GM19324 (cell line): ENCODE data around the gene SPIRE2.
A peak's percentile ranks its signal among the peaks of the same experiment; 100 is the strongest.
"Not testable (repeated sequence)": the region's sequence is repeated elsewhere in the genome, so short reads cannot be mapped to it uniquely, and the experiment has no call there.

Experiments
- ATAC-seq: cut with Tn5 transposase; IDR thresholded peaks from one replicate; pipeline ENCODE4 v1.9.1; 2021; ENCODE audit warnings: mild to moderate bottlenecking, moderate library complexity; ENCODE audit not compliant: unreplicated experiment, low FRiP score

SPIRE2 gene

GRCh38 chr16:89862732-89863131 lies 34.5 kb downstream of the SPIRE2 start:
- ATAC-seq = no peak

DNA sequence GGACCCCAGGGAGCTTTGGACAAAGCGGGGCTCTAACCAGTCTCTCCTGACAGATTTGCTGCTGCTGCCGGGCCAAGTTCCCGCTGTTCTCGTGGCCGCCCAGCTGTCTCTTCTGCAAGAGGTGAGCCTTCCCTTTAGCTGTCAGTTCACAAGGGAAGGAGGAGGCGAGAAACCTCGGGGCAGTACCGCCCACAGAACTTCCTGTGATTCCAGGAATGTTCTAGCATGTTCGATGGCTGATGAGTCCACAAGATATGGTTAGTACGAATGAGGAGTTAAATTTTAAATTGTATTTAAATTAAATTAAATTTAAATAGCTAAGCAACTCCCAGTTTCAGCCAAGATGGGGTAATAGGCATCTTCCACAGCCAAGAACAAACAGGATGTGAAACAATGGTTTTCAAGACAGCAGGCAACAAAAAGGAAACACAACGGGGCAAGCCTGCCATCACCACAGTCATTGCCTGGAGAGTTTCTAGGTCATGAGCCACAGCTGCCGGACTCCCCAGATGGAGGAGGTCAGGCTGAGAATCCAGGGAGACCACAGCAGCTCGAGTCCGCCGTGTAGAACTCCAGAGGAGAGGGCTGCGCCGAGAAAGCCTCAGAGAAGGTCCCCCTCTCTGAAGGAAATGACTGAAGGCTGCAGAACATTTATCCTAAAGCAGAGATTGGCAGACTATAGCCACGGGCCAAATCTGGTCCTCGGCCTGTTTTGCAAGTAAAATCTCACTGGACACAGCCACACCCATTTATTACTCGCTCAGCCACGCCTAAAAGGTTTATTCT lies 35.7 kb downstream of the SPIRE2 start:
- ATAC-seq = peak; percentile 67

DNA sequence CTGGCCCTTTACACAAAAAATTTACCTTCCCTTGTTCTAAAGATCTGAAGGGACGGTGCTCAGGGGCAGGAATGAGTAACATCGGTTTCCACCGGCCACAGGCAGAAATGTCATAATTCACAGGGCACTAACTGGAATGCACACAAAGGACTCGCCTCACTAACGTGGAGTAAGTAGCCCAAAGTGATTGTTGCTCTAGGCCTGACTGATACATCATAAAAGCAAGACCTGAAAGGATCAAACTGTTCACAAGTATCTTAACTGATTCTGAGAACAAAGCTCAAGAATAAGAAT lies 36.2 kb downstream of the SPIRE2 start:
- ATAC-seq = no peak

GRCh38 chr16:89867918-89868317 lies 39.6 kb downstream of the SPIRE2 start:
- no peak for ATAC-seq

GRCh38 chr16:89869911-89870310 lies 41.6 kb downstream of the SPIRE2 start:
- no peak for ATAC-seq

- ATAC-seq = no peak
Measured at GRCh38 chr16:89870440-89870839, 42.2 kb downstream of the SPIRE2 start.

GRCh38 chr16:89871895-89872294 lies 43.6 kb downstream of the SPIRE2 start:
- ATAC-seq = no peak

DNA sequence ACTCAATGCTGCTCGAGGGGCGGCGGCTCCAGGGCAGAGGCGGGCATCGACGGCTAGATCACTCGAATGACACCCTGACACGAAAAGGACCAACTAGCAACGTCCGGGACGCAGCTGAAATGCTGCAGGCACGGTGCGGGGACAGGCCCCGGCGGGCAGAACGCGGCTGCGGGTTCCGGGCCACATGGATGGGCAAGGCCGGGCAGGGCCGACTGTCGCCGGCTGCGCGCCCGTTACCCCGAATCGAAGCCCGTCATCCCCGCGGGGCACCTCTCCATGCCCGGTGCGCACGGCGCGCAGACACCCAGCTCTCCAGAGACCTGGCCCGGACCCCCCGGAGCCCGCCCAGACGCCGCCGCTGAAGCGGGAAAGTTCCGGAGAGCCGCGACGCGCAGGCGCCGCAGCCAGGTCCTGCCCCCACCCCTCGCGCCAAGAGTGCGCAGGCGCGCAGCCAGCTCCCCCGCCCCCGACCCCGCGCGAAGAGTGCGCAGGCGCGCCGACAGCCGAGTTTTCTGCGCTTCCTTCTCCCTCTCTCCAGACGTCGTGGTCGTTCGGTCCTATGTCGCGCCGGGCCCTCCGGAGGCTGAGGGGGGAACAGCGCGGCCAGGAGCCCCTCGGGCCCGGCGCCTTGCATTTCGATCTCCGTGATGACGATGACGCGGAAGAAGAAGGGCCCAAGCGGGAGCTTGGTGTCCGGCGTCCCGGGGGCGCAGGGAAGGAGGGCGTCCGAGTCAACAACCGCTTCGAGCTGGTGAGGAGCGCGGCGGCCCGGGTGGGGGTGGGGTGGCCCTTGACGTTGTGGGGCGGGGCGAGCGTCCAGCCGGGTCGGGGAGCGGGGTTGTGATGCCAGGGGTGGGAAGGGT lies 45.1 kb downstream of the SPIRE2 start, which contains the start of gene TCF25:
Gene TCF25 (plus strand): TSS at position 484 of the 863 bp plus-strand sequence. CDS start 76 bp downstream, at position 560.
- peak; percentile 45 for ATAC-seq

GRCh38 chr16:89873972-89874689 lies 45.9 kb downstream of the SPIRE2 start:
- ATAC-seq = peak; percentile 73

DNA sequence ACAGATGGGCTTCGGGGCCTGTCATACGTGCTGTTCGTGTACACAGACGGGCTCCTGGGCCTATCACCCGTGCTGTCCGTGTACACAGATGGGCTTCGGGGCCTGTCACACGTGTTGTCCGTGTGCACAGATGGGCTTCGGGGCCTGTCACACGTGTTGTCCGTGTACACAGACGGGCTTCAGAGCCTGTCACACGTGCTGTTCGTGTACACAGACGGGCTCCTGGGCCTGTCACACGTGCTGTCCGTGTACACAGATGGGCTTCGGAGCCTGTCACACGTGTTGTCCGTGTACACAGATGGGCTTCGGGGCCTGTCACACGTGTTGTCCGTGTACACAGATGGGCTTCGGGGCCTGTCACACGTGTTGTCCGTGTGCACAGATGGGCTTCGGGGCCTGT lies 50.8 kb downstream of the SPIRE2 start:
- not testable (repeated sequence) for ATAC-seq

GRCh38 chr16:89880477-89881367 lies 52.4 kb downstream of the SPIRE2 start:
- no peak for ATAC-seq

GRCh38 chr16:89881368-89881730 lies 53.1 kb downstream of the SPIRE2 start:
- ATAC-seq = no peak

- ATAC-seq = no peak
Measured at GRCh38 chr16:89883346-89884040, 55.2 kb downstream of the SPIRE2 start.

GRCh38 chr16:89884041-89884421 lies 55.8 kb downstream of the SPIRE2 start:
- ATAC-seq = no peak

DNA sequence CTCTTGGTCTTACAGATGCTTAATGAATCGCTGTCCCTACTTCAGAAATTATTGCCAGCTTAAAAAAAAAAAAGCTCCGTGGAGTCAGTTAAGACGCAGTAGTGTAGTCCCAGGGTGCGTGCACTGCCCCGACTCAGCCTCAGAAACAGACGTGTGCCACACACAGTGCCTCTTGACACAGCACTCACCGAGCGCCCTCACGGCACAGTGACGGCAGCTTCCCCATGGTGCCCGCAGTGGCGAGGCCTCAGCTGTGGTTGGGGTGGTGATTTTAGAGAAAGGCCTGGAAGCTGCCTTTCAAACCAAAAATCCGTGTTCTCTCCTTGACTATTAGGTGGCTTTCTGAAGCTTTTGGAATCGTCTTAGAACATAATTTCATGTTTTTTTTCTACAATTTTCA lies 59.0 kb downstream of the SPIRE2 start:
- no peak for ATAC-seq

GRCh38 chr16:89890200-89890599 lies 61.9 kb downstream of the SPIRE2 start:
- no peak for ATAC-seq

DNA sequence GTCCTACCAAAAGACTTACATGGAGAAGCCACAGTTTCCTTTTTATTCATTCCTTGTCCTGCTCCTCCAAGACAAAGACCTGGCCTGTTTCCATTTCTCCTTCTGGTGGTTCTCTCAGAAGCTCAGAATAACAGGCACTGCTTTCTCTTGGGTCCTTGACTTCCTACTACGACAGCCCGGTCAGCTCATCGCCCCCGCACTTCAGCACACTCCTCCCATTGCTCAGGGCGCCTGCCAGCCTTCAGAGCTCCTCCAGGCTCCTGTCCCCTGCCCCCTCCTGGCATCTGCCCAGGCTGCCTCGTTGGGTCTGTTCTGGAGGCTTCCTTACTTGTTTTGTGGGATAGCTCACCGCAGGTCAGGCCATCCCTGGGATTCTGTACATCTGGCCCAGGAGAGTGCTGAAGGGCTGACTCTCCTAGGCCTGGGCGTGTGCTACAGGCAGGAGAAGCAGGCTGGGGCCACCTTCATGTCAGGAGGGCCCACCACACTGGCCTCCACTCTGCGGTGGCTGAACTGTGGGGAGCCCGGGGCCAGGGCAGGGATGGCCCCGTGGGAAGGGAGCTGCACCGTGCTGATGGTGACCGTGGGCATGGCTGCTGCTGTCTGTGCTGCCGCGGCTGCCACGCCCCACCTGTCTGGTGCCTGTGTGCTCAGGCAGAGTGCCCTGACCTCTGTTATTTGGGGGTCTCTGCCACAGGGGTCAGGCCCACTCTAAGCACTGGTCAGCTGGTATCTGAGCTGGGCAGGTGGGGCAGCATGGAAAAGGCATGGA lies 62.8 kb downstream of the SPIRE2 start:
- no peak for ATAC-seq

- no peak for ATAC-seq
Measured at GRCh38 chr16:89892055-89892630, 63.9 kb downstream of the SPIRE2 start.

DNA sequence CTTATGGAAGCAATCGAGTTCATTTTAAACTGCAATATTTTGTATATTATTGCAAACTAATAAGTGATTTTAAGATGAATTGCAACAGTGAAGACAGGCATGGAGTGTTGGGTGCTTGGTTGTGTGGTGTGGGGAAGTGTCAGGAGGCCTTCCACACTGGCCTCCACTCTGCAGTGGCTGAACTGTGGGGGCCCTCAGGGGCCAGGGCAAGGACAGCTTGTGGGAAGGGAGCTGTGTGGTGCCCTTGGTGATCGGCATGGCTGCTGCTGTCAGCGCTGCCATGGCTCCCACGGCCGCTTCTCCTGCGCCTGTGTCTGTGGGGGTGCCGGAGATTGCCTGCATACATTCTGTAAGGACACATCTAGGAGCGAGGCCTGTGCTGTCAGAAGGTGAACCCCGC lies 64.4 kb downstream of the SPIRE2 start:
- no peak for ATAC-seq
